Melanocyte of skin (primary cell): ENCODE results near the gene SETD3. TPM values are rescaled to one million over a fixed set of nuclear protein-coding genes. Genes with fewer than 3 reads are reported as not detected.

Source experiments
- small RNA-seq, 2 donors: library from RNA; depleted of rRNA; stranded (forward); fragments of <200 nt; gene quantifications; one replicate each; pipeline ENCODE3, GENCODE V24; 2012
- total RNA-seq, 2 donors: library from RNA; depleted of rRNA; stranded (reverse); fragments of >200 nt; gene quantifications; 2 replicates each; pipeline ENCODE4 v1.2.3, GENCODE V29; 2012

SETD3 gene
- total RNA-seq = 10 to 100 TPM; 38.9 to 44.6 TPM

GRCh38 chr14:99479906-99480869, at the start of gene SETD3:
Gene SETD3 (minus strand): TSS chr14:99480859. CDS start chr14:99465805, 15,054 bp downstream.

GRCh38 chr14:99480917-99481744, 472 bp upstream of the SETD3 start, which contains the start of gene CCNK:
Gene CCNK (plus strand): TSS chr14:99481409. CDS start chr14:99492678, 11,269 bp downstream.

Small RNA genes within 50 kb of the gene (small RNA-seq; reads per million reads assigned to genes)
- 0 reads per million in 2 donors for gene RNU6-91P

Other genes with a start within 250 kb of the SETD3 start
- not detected for gene BCL11B, start 208.7 kb downstream of the SETD3 start, total RNA-seq
- gene CCNK, start 550 bp upstream of the SETD3 start, total RNA-seq = 10 to 100 TPM; 25.5 to 29.0 TPM
- gene CCDC85C, start 123.3 kb upstream of the SETD3 start, total RNA-seq = 1 to 10 TPM; 2.7 to 6.9 TPM
- gene HHIPL1, start 164.3 kb upstream of the SETD3 start, total RNA-seq = 1 to 10 TPM; 1.3 to 2.8 TPM
- under 1 TPM; 0.33 to 0.34 TPM for gene CYP46A1, start 203.4 kb upstream of the SETD3 start, total RNA-seq